Activated B cell treated with CpG ODN at 0.5 μM for 24 hours (primary cell): ENCODE results near the gene CDK14. TPM values are rescaled to one million over a fixed set of nuclear protein-coding genes. Genes with fewer than 3 reads are reported as not detected.
"Not testable (repeated sequence)": the region's sequence is repeated elsewhere in the genome, so short reads cannot be mapped to it uniquely, and the experiment has no call there.

Source experiments
- ATAC-seq: fragments of 200-7000 bp; cut with Tn5 transposase; one replicate; pipeline ENCODE4 v1.10.0; 2021; ENCODE audit warnings: low read depth, mild to moderate bottlenecking, moderate library complexity
- CTCF ChIA-PET: fragments of 350-600 bp; sonication (Branson Sonifier 250); formaldehyde crosslinking; loops from one replicate; lab custom pipeline; 2021; ENCODE audit warnings: antibody characterized with exemption; lab: Charles Lee
- POLR2A ChIA-PET: fragments of 350-600 bp; sonication (Branson Sonifier 250); formaldehyde crosslinking; loops from one replicate; lab custom pipeline; 2021; ENCODE audit warnings: antibody characterized with exemption; lab: Charles Lee
- DNase-seq: peaks from one replicate; pipeline ENCODE4 v3.0.0; 2022
- H3K27ac Mint-ChIP-seq: one replicate; pipeline ENCODE4 v1.8.0; 2020; ENCODE audit warnings: mixed read lengths
- H3K27me3 Mint-ChIP-seq: one replicate; pipeline ENCODE4 v1.8.0; 2021; ENCODE audit warnings: mixed read lengths
- H3K36me3 Mint-ChIP-seq: one replicate; pipeline ENCODE4 v1.8.0; 2021; ENCODE audit warnings: low read depth, mixed read lengths
- H3K4me1 Mint-ChIP-seq: one replicate; pipeline ENCODE4 v1.8.0; 2021; ENCODE audit warnings: mixed read lengths
- H3K4me3 Mint-ChIP-seq: one replicate; pipeline ENCODE4 v1.8.0; 2020; ENCODE audit warnings: mild to moderate bottlenecking, mixed read lengths
- H3K9me3 Mint-ChIP-seq: one replicate; pipeline ENCODE4 v1.8.0; 2020; ENCODE audit warnings: mixed read lengths
- intact Hi-C: fragments of 100-400 bp; cut with micrococcal nuclease; formaldehyde crosslinking; loops from one replicate; pipeline ENCODE4 v1.15.1; 2024
- total RNA-seq: library from RNA; stranded (reverse); gene quantifications from 2 replicates; pipeline ENCODE4 v1.2.3, GENCODE V29; 2022
- TF ChIP-seq, protein P1 (sequence below): fragments of 200-600 bp; IDR thresholded peaks from one replicate; pipeline ENCODE4 v1.8.0; 2022; ENCODE audit warnings: antibody characterized with exemption, mild to moderate bottlenecking

Gene CDK14
- total RNA-seq, 1 donor from 2014 or later = 140 TPM

DNA sequence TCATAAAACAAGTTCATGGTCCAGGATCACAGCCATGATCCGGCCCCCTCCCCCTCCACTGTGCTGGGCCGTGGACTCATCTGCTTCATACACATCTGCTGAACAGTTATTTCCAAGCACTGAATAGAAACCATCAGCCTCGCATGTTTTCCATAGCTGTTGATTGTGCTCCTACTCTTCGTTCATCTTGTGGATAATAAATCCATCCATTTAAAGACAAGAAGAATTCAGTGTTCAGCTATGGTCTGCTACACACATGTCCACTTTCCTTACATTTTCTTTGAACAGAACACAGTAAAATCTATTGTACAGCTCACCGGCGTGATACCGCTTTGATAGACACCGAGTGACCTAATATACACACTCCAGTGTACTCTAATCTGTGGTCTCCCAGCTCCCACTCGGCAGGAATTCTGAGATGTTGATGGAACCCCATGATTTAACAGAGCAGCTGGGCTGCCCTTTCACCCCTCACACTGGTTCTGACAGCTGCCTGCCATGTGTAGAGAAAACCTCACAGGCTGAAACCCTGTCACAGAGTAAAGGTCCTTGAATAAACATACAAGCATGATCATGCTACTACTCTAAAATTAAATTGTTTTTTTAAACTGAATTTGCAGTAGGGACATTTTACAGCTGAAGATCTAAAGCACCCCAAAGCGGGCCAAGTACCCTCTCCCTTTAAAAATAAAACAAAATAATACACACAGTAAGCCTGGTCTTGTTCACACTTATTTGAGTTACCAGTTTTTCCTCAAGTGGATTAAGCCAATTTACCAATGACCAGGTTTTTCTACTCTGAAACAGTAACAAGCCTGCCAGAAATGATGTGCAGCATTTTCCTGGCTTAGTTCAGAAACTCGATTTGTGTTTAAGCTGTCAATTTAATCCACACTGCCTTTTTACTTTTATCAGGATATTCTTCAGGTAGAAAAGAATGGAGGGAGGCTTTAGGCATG lies 573.0 kb downstream of the CDK14 start:
- Mint-ChIP-seq H3K36me3 (peaks cover 24% of the 10 kb centered on the region), H3K27ac (peak overlapping the region; percentile 50), H3K4me1 (peaks cover 26% of the 10 kb centered on the region), H3K9me3 (no peaks in the 10 kb centered on the region), H3K4me3 (no peak overlapping the region), H3K27me3 (no peaks in the 10 kb centered on the region)
- CTCF ChIA-PET = no interaction called here
- DNase-seq (no peak), ATAC-seq (no peak)
- POLR2A ChIA-PET = no interaction called here
- intact Hi-C loops = no loop called here
- TF ChIP-seq, protein P1, sequence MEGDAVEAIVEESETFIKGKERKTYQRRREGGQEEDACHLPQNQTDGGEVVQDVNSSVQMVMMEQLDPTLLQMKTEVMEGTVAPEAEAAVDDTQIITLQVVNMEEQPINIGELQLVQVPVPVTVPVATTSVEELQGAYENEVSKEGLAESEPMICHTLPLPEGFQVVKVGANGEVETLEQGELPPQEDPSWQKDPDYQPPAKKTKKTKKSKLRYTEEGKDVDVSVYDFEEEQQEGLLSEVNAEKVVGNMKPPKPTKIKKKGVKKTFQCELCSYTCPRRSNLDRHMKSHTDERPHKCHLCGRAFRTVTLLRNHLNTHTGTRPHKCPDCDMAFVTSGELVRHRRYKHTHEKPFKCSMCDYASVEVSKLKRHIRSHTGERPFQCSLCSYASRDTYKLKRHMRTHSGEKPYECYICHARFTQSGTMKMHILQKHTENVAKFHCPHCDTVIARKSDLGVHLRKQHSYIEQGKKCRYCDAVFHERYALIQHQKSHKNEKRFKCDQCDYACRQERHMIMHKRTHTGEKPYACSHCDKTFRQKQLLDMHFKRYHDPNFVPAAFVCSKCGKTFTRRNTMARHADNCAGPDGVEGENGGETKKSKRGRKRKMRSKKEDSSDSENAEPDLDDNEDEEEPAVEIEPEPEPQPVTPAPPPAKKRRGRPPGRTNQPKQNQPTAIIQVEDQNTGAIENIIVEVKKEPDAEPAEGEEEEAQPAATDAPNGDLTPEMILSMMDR = no peak

DNA sequence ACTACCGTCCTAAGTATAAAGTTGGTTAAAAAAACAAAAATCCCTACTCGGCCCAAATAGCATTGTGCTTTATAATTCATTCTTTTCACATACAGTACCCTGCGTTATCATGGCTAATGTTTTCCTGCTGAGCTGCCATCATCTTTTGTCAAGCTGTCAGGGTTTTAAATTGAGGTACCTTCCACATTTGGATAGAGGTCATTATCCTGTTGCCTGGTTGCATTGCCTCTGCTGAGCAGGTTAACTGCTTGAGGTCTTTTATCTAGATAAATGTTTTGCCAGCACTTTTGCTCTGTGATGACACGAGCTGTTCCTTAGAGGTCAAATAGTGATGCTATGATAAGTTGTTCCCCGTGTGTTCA lies 573.7 kb downstream of the CDK14 start:
- intact Hi-C loops = no loop called here
- POLR2A ChIA-PET = no interaction called here
- Mint-ChIP-seq H3K4me3 (no peak overlapping the region), H3K36me3 (peaks cover 24% of the 10 kb centered on the region), H3K27me3 (no peaks in the 10 kb centered on the region), H3K4me1 (peaks cover 19% of the 10 kb centered on the region), H3K27ac (no peak overlapping the region), H3K9me3 (no peaks in the 10 kb centered on the region)
- DNase-seq = no peak
- no peak for ATAC-seq
- TF ChIP-seq, protein P1 = no peak
- CTCF ChIA-PET = no interaction called here

DNA sequence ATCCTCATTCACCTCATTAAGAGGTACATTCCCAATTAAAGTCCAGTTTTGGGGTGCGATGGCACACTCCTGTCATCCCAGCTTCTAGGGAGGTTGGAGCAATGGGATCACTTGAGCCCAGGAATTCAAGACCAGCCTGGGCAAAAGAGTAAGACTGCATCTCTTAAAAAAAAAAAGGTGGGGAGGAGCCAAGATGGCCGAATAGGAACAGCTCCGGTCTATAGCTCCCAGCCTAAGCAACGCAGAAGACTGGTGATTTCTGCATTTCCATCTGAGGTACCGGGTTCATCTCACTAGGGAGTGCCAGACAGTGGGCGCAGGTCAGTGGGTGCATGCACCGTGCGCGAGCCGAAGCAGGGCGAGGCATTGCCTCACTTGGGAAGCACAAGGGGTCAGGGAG lies 577.1 kb downstream of the CDK14 start:
- H3K4me1 Mint-ChIP-seq, H3K9me3 Mint-ChIP-seq, ATAC-seq, CTCF ChIA-PET, H3K27me3 Mint-ChIP-seq, intact Hi-C loops, H3K27ac Mint-ChIP-seq, DNase-seq, H3K4me3 Mint-ChIP-seq, POLR2A ChIA-PET: not testable (repeated sequence)
- peaks cover 24% of the 10 kb centered on the region for H3K36me3 Mint-ChIP-seq

DNA sequence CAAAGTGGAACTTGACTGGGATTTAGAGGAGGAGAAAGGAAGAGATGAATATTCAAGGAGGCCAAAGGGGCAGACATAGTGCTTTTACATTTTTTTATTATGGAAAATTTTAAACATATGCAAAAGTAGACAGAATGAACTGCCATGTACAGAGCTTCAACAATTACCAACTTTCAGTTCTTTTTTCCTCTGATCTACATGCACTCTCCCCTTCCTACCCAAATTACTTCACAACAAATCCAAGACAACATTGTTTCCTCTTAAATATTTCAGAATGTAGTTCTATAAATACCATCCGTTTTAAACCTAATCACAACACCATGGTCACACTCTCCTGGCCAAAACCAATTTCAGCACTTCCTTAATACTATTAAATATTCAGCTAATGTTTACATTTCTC lies 584.6 kb downstream of the CDK14 start:
- H3K4me3 Mint-ChIP-seq = no peak overlapping the region
- ChIA-PET CTCF (no interaction called here), POLR2A (no interaction called here)
- DNase-seq = no peak
- TF ChIP-seq, protein P1 = no peak
- H3K27me3 Mint-ChIP-seq = no peaks in the 10 kb centered on the region
- H3K36me3 Mint-ChIP-seq = peaks cover 11% of the 10 kb centered on the region
- ATAC-seq = no peak
- H3K27ac Mint-ChIP-seq = no peak overlapping the region
- intact Hi-C loops = no loop called here
- no peaks in the 10 kb centered on the region for H3K4me1 Mint-ChIP-seq
- no peaks in the 10 kb centered on the region for H3K9me3 Mint-ChIP-seq

DNA sequence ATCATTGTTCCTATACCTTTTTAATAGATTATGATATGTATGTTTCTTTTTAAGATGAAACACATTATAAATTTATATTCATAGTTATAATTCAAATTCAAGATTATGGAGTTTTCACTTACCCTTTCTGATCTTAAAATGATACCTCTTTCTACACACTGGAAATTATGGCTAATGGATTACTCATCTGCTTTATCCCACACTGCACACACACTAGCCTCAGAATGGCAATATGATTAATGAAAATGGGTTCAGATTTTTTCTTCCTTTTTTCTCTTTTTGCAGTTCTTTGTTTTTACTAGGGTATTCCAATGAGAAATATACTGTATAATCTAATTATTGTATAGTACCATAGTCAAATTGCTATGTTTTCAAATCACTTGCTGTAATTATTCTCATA lies 585.8 kb downstream of the CDK14 start:
- ChIA-PET CTCF (no interaction called here), POLR2A (interaction anchor here (0.7 kb wide), 1 partner anchor 68 kb away, joined by 3 read pairs; no protein-coding TSS in a partner anchor)
- Mint-ChIP-seq H3K9me3 (no peaks in the 10 kb centered on the region), H3K27me3 (no peaks in the 10 kb centered on the region), H3K4me1 (no peaks in the 10 kb centered on the region), H3K27ac (no peak overlapping the region), H3K36me3 (peaks cover 14% of the 10 kb centered on the region), H3K4me3 (no peak overlapping the region)
- intact Hi-C loops = no loop called here
- TF ChIP-seq, protein P1 = no peak
- DNase-seq = no peak
- no peak for ATAC-seq
